Measurements from ENCODE around the gene GFM1. TPM values are rescaled to one million over a fixed set of nuclear protein-coding genes. Genes with fewer than 3 reads are reported as not detected.

The GFM1 gene
- total RNA-seq, 2 experiments from 2014 or later, result 48.4 to 56.1 TPM

DNA sequence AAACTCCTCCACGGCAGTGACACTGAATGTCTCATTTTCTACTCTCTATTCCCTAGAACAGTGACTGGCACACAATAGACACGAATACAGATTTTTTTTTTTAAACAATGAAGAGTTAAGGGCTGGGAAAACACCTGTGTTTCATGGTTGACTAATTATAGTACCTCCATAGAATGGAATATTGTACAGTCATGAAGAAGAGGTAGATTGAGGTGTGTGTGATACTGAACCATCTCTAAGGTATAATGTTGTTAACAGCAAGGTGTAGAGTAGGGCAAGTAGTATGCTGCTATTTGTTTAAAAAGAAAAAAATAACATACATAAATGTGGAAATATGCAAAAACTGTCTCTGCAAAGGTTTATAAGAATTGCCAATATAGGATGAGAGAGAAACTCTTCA, 93.1 kb downstream of the GFM1 start:
- intact Hi-C loops (cut with micrococcal nuclease), result no loop called here
- Mint-ChIP-seq H3K4me3 (no peak overlapping the region), H3K36me3 (ENCODE audit: low read depth) (peaks cover 14% of the 10 kb centered on the region), H3K4me1 (ENCODE audit: low read depth) (peaks cover 4% of the 10 kb centered on the region), H3K27ac (no peak overlapping the region), H3K27me3 (no peaks in the 10 kb centered on the region), H3K9me3 (peaks cover 9% of the 10 kb centered on the region)
- DNase-seq (no peak), ATAC-seq (no peak)
- CTCF ChIA-PET, result interaction anchor here (3.8 kb wide), 1 partner anchor 11 kb away, joined by 16 read pairs; no protein-coding TSS in a partner anchor
- POLR2A ChIA-PET, result no interaction called here
- TF ChIP-seq CTCF (IDR thresholded peaks at IDR 0.05), result no peak

DNA sequence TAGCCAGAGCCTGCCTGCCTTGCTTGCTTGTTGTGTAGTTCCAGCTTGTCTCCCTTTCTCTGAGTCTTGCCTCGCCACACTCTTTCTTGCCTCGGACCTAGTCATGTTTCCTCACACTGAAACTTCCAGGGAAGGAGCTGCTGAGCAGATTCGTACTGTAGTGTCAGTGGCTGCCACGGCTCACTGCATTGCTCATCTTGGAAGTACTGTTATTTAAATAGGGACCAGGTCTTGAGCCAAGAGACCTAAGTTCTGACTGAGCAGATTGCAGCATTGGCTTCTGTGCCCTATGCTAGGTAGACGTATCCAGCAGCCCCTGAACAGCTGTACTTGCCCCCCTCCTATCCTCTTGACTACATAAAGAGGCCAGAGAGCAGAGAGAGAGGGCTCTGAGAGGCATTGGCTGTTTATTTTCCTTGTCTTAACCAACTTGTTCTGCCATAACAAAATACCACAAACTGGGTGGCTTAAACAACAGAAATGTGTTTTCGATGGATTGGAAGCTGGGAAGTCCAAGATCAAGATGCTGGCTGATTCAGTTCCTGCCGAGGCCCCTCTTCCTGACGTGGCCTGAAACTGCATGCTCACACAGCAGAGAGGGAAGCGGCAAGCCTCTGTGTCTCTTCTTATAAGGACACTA, 93.8 kb downstream of the GFM1 start:
- H3K27ac Mint-ChIP-seq, result no peak overlapping the region
- H3K4me3 Mint-ChIP-seq, result no peak overlapping the region
- peaks cover 4% of the 10 kb centered on the region for H3K4me1 Mint-ChIP-seq (ENCODE audit: low read depth)
- POLR2A ChIA-PET, result no interaction called here
- DNase-seq, result no peak
- H3K36me3 Mint-ChIP-seq (ENCODE audit: low read depth), result peaks cover 14% of the 10 kb centered on the region
- no peak for TF ChIP-seq CTCF (IDR thresholded peaks at IDR 0.05)
- intact Hi-C loops (cut with micrococcal nuclease), result no loop called here
- peaks cover 9% of the 10 kb centered on the region for H3K9me3 Mint-ChIP-seq
- ATAC-seq, result no peak
- no peaks in the 10 kb centered on the region for H3K27me3 Mint-ChIP-seq
- CTCF ChIA-PET, result interaction anchor here (3.8 kb wide), 1 partner anchor 11 kb away, joined by 16 read pairs; no protein-coding TSS in a partner anchor

- no peak overlapping the region for H3K4me3 Mint-ChIP-seq
- ChIA-PET POLR2A (no interaction called here), CTCF (interaction anchor here (3.8 kb wide), 1 partner anchor 12 kb away, joined by 16 read pairs; no protein-coding TSS in a partner anchor)
- no peak for ATAC-seq
- no peak for DNase-seq
- TF ChIP-seq CTCF (IDR thresholded peaks at IDR 0.05), result no peak
- peaks cover 4% of the 10 kb centered on the region for H3K4me1 Mint-ChIP-seq (ENCODE audit: low read depth)
- H3K9me3 Mint-ChIP-seq, result peaks cover 9% of the 10 kb centered on the region
- intact Hi-C loops (cut with micrococcal nuclease), result no loop called here
- H3K27ac Mint-ChIP-seq, result no peak overlapping the region
- H3K36me3 Mint-ChIP-seq (ENCODE audit: low read depth), result peaks cover 14% of the 10 kb centered on the region
- no peaks in the 10 kb centered on the region for H3K27me3 Mint-ChIP-seq
Measured at GRCh38 chr3:158738653-158739052, 94.3 kb downstream of the GFM1 start.

DNA sequence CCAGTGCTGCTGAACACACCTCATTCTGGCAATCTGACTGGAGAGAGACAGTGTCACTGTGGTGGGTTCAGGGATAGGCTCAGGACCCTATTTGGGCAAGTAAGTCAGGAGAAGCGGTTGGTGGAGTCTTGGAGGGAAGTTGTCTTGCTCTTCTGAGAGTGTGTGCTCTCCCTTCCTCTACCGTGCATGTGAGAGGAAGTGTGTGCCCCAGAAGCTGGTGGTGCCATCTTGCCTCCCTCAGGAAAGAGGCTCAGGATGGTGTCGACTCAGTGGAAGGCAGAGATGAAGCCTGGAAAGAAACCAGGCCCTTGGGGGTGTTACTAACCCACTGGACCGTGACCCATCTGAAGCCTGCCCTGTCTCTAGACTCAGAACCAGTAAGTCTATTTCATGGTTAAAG, 94.8 kb downstream of the GFM1 start:
- intact Hi-C loops (cut with micrococcal nuclease), result no loop called here
- Mint-ChIP-seq H3K27ac (no peak overlapping the region), H3K36me3 (ENCODE audit: low read depth) (peaks cover 12% of the 10 kb centered on the region), H3K4me3 (no peak overlapping the region), H3K27me3 (no peaks in the 10 kb centered on the region), H3K9me3 (peaks cover 9% of the 10 kb centered on the region), H3K4me1 (ENCODE audit: low read depth) (peaks cover 4% of the 10 kb centered on the region)
- ATAC-seq (no peak), DNase-seq (no peak)
- ChIA-PET CTCF (interaction anchor here (1.1 kb wide), 1 partner anchor 12 kb away, joined by 3 read pairs; no protein-coding TSS in a partner anchor), POLR2A (no interaction called here)
- TF ChIP-seq CTCF (IDR thresholded peaks at IDR 0.05), result no peak

DNA sequence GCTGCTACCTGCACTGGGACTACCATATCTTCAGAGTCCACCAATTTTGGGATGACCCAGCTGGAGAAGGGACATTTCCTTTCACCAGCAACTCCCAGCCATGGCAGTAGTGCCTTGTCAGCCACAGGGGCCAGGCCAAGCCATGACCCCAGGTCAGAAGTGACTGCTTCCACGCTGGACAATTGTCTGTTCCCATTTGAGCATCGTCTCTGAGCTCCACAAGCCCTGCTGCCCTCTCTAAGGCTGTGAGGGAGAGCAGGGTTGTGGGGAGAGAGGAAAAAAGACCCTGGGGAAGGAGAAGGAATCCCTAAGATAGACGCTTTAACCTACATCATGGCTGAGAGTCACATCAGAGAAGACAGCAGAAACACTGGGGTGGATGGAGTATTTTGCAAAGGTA, 95.3 kb downstream of the GFM1 start:
- intact Hi-C loops (cut with micrococcal nuclease), result no loop called here
- no peak for DNase-seq
- no peak for ATAC-seq
- ChIA-PET CTCF (interaction anchor here (1.1 kb wide), 1 partner anchor 13 kb away, joined by 3 read pairs; no protein-coding TSS in a partner anchor), POLR2A (no interaction called here)
- peaks cover 4% of the 10 kb centered on the region for H3K4me1 Mint-ChIP-seq (ENCODE audit: low read depth)
- H3K4me3 Mint-ChIP-seq, result no peak overlapping the region
- peaks cover 8% of the 10 kb centered on the region for H3K9me3 Mint-ChIP-seq
- H3K27me3 Mint-ChIP-seq, result no peaks in the 10 kb centered on the region
- no peak overlapping the region for H3K27ac Mint-ChIP-seq
- H3K36me3 Mint-ChIP-seq (ENCODE audit: low read depth), result peaks cover 12% of the 10 kb centered on the region
- no peak for TF ChIP-seq CTCF (IDR thresholded peaks at IDR 0.05)

Other genes with a start within 250 kb of the GFM1 start
- 1 to 10 TPM; 1.4 to 1.9 TPM for gene MLF1, start 73.3 kb upstream of the GFM1 start, total RNA-seq
- gene LXN, start 28.1 kb downstream of the GFM1 start, total RNA-seq, result 1 to 10 TPM; 7.1 to 7.8 TPM
- not detected for gene RARRES1, start 87.9 kb downstream of the GFM1 start, total RNA-seq
- 1 to 10 TPM; 9.2 to 9.7 TPM for gene MFSD1, start 157.5 kb downstream of the GFM1 start, total RNA-seq

Measured in activated CD8-positive, alpha-beta T cell treated with anti-CD3 and anti-CD28 coated beads for 36 hours (primary cell).